ENCODE data around the gene GAB4.

DNA sequence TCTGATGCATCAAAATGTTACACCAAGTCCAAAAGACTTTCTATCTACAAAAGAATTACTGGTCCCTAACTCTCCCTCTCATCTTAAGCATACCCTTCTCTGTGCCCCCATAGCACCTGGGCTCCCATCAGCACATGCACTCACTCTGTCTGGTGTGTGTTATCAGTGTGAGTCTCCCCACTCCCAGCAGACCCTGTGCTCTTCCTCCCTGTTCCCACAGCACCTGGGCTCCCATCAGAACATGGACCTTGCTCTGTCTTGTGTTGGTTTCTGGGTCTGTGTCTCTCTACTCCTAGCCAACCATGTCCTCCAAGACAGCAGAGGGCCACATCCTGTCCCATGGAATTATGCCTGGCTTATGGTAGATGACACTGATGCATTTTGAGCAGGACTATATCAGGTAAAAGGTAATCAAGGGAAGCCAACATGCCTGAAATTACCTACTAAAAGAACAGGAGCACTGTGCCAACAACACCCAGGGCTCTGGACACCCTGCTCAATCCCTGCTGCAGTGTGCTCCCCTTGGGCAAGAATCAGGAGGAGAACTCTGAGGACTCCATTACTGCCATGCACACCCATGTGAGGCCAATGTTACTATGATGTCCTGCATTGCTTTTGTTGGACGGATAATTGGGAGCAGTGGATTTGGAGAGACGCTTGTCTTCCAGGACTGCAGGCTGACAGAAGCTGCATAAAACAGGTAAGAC is 34.3 kb downstream of the GAB4 start:
- TF ChIP-seq EZH2 (IDR thresholded peaks at IDR 0.05; ENCODE audit: borderline replicate concordance, low read depth, low read length, severe bottlenecking): no peak
- TF ChIP-seq, protein P1, sequence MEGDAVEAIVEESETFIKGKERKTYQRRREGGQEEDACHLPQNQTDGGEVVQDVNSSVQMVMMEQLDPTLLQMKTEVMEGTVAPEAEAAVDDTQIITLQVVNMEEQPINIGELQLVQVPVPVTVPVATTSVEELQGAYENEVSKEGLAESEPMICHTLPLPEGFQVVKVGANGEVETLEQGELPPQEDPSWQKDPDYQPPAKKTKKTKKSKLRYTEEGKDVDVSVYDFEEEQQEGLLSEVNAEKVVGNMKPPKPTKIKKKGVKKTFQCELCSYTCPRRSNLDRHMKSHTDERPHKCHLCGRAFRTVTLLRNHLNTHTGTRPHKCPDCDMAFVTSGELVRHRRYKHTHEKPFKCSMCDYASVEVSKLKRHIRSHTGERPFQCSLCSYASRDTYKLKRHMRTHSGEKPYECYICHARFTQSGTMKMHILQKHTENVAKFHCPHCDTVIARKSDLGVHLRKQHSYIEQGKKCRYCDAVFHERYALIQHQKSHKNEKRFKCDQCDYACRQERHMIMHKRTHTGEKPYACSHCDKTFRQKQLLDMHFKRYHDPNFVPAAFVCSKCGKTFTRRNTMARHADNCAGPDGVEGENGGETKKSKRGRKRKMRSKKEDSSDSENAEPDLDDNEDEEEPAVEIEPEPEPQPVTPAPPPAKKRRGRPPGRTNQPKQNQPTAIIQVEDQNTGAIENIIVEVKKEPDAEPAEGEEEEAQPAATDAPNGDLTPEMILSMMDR (IDR thresholded peaks at IDR 0.05; ENCODE audit: extremely low read depth in 1 of 2, insufficient read depth in 1 of 2, low read depth in 1 of 2, low read length in 2 of 2): no peak
- no peak for TF ChIP-seq POLR2AphosphoS5 (IDR thresholded peaks at IDR 0.05; ENCODE audit: insufficient read depth, low read depth, low read length)
- TF ChIP-seq MAX (IDR thresholded peaks at IDR 0.05; ENCODE audit: insufficient read depth, insufficient read length): no peak
- no peak for TF ChIP-seq POLR2A (IDR thresholded peaks at IDR 0.05; ENCODE audit: low read depth, low read length)
